HG02970 (cell line): ENCODE results near the gene RERE.
"Not testable (repeated sequence)": the region's sequence is repeated elsewhere in the genome, so short reads cannot be mapped to it uniquely, and the experiment has no call there.

Source experiments
- ATAC-seq: cut with Tn5 transposase; IDR thresholded peaks from one replicate; pipeline ENCODE4 v1.9.1; 2021; ENCODE audit warnings: mild to moderate bottlenecking, moderate library complexity, moderate number of reproducible peaks; ENCODE audit not compliant: unreplicated experiment, low FRiP score

RERE gene

GRCh38 chr1:8506995-8507615 is 310.3 kb downstream of the RERE start:
- ATAC-seq = no peak

DNA sequence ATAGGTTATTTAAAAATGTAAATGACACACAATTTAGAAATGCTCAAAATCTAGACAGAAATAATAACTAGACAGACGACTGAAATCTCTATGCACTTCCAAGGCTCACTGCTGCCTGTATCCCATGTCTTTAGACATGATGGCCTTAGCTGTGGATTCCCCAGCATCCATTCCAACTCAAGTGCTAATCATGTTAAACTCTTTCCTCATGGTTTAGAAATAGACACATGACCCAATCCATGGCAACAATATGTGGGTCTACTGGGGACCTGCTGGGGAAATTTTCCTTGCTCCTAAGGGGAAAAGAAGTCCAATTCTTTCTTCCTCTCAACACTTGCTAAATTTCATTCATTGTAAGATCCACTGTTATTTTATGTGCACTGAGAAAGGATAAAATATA is 311.0 kb downstream of the RERE start:
- no peak for ATAC-seq

- no peak for ATAC-seq
These were observed 313.6 kb downstream of the RERE start for GRCh38 chr1:8503842-8504241.

DNA sequence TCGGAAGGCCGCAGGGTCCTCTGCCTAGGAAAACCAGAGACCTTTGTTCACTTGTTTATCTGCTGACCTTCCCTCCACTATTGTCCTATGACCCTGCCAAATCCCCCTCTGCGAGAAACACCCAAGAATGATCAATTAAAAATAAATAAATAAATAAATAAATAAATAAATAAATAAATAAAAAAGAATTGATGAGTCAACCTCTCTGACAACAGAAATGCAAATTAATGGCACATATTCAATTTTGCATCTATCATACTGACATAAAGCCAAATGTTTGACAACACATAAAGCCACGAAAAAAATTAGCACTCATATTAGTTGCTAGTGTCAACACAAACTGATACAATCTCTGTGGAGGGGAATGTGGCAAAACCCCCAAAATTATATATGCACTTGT is 314.5 kb downstream of the RERE start:
- not testable (repeated sequence) for ATAC-seq

- ATAC-seq = no peak
These were observed 320.1 kb downstream of the RERE start for GRCh38 chr1:8497210-8497819.

GRCh38 chr1:8496473-8496872 is 321.0 kb downstream of the RERE start:
- no peak for ATAC-seq

DNA sequence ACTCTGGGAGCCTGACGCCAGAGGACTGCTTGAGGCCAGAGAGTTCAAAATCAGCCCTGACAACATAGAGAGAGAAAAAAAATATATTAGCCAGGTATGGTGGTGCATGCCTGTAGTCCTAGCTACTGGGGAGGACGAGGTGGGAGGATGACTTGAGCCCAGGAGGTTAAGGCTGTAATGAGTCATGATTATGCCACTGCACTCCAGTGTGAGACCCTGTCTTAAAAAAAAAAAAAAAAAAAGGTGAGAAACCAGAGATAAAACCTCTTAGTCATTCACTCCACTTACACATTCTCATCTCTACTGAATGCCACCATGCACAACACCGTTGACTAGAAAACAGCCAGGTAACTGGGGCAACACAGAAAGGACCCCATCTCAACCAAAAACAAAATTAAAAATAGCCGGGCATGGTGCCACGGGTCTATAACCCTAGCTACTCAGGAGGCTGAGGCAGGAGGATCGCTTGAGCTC is 321.5 kb downstream of the RERE start:
- ATAC-seq = no peak

DNA sequence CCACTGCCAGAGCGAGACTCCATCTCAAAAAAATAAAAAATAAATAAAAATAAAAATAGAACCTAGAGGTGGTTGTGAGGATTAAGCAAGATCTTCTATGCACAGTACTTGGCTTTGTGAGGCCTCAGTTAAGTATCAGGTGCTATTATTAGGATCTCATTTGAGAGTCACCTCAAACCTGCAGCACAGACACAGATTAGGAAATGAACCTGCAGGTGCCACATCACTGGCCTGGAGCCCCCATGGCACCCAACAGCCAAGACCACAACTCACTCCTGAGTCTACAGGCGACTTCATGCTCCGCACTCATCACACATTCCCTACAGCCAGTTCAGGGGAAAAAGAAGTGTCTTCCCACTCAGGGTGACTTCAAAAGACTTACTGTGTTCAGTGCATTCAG is 322.8 kb downstream of the RERE start:
- no peak for ATAC-seq

- no peak for ATAC-seq
These were observed 323.4 kb downstream of the RERE start for GRCh38 chr1:8493916-8494540.

- no peak for ATAC-seq
These were observed 330.2 kb downstream of the RERE start for GRCh38 chr1:8487249-8487648.

- no peak for ATAC-seq
These were observed 331.4 kb downstream of the RERE start for GRCh38 chr1:8486047-8486446.

GRCh38 chr1:8483586-8483985 is 333.9 kb downstream of the RERE start:
- no peak for ATAC-seq

GRCh38 chr1:8482979-8483381 is 334.5 kb downstream of the RERE start:
- ATAC-seq = no peak

- ATAC-seq = no peak
These were observed 335.6 kb downstream of the RERE start for GRCh38 chr1:8481650-8482380.

- no peak for ATAC-seq
These were observed 338.9 kb downstream of the RERE start for GRCh38 chr1:8478566-8478965.

GRCh38 chr1:8477983-8478362 is 339.5 kb downstream of the RERE start:
- ATAC-seq = no peak

- ATAC-seq = peak; percentile 61
These were observed 340.1 kb downstream of the RERE start for GRCh38 chr1:8477166-8477982.

- no peak for ATAC-seq
These were observed 341.4 kb downstream of the RERE start for GRCh38 chr1:8476006-8476405.

DNA sequence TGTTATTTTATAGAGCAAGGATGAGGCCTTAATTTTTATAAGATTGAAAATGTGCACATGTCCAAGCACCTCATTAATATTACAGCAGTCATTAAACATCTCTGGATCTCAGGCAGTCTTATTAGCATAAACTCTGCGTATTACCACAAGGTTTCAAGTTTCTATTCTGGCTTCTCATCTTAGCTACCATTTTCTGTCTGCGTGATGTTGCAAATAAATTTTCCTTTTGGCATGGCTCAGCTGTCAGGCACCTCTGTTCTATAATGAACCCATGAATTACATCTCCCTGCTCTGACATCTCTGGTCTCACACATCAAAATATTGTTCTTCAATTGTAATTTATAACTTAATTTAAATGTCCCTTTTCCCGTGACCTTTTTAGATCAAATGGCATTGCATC is 343.1 kb downstream of the RERE start:
- ATAC-seq = no peak

- no peak for ATAC-seq
These were observed 343.5 kb downstream of the RERE start for GRCh38 chr1:8473891-8474300.
